ENCODE measurements around the gene CCDC121.

Gene CCDC121

GRCh38 chr2:27581417-27582128 is 47.2 kb downstream of the CCDC121 start:
- no peak for DNase-seq

All from NCI-H446 (cell line).